Anterior cingulate cortex (tissue), 58 donors: ENCODE data around the gene PTH1R.
A peak's percentile ranks its signal among the peaks of the same experiment; 100 is the strongest.

Source experiments
- DNase-seq, 58 donors: peaks; one replicate each; lab custom pipeline; 2025; lab: John Stamatoyannopoulos, UW

Gene PTH1R

GRCh38 chr3:46924921-46925584, 47.5 kb downstream of the PTH1R start:
- DNase-seq, result no peak

- DNase-seq, result no peak
These were observed 48.0 kb downstream of the PTH1R start for GRCh38 chr3:46925585-46925934.

- DNase-seq, result no peak
These were observed 48.5 kb downstream of the PTH1R start for GRCh38 chr3:46926039-46926438.

GRCh38 chr3:46926447-46926846, 48.9 kb downstream of the PTH1R start:
- DNase-seq, result no peak

GRCh38 chr3:46926871-46927717, 49.6 kb downstream of the PTH1R start:
- peak in 1 of 58 donors; percentile 40 for DNase-seq

GRCh38 chr3:46927718-46928073, 50.2 kb downstream of the PTH1R start:
- no peak for DNase-seq

GRCh38 chr3:46928282-46928681, 50.8 kb downstream of the PTH1R start:
- no peak for DNase-seq

GRCh38 chr3:46929324-46929723, 51.8 kb downstream of the PTH1R start:
- no peak for DNase-seq

GRCh38 chr3:46930166-46930944, 52.8 kb downstream of the PTH1R start:
- no peak for DNase-seq

- DNase-seq, result no peak
These were observed 53.5 kb downstream of the PTH1R start for GRCh38 chr3:46930945-46931403.

- peak in 1 of 58 donors; percentile 42 for DNase-seq
These were observed 54.3 kb downstream of the PTH1R start for GRCh38 chr3:46931631-46932331.

GRCh38 chr3:46932455-46933225, 55.1 kb downstream of the PTH1R start:
- DNase-seq, result no peak

GRCh38 chr3:46933261-46933660, 55.7 kb downstream of the PTH1R start:
- no peak for DNase-seq

- DNase-seq, result peak in 5 of 58 donors; percentile 12 to 37 (median 20)
These were observed 56.6 kb downstream of the PTH1R start for GRCh38 chr3:46934072-46934471.

GRCh38 chr3:46934498-46935167, 57.1 kb downstream of the PTH1R start:
- DNase-seq, result peak in 1 of 58 donors; percentile 54

- peak in 8 of 58 donors; percentile 19 to 73 (median 40) for DNase-seq
These were observed 57.8 kb downstream of the PTH1R start for GRCh38 chr3:46935168-46935858.

- no peak for DNase-seq
These were observed 58.6 kb downstream of the PTH1R start for GRCh38 chr3:46935989-46936558.

- DNase-seq, result no peak
These were observed 59.3 kb downstream of the PTH1R start for GRCh38 chr3:46936733-46937250.
